GOT3 (cell line): ENCODE data around the gene CD209.
"Not testable (repeated sequence)": the region's sequence is repeated elsewhere in the genome, so short reads cannot be mapped to it uniquely, and the experiment has no call there.

ENCODE experiments used
- DNase-seq: peaks from one replicate; lab custom pipeline; 2025; ENCODE audit warnings: mixed read lengths; lab: John Stamatoyannopoulos, UW

CD209 gene

GRCh38 chr19:7769171-7769570, 21.8 kb upstream of the CD209 start:
- no peak for DNase-seq

- DNase-seq, result no peak
Observed at GRCh38 chr19:7767487-7767886, 20.2 kb upstream of the CD209 start.

- no peak for DNase-seq
Observed at GRCh38 chr19:7766535-7766934, 19.2 kb upstream of the CD209 start.

GRCh38 chr19:7765043-7765442, 17.7 kb upstream of the CD209 start:
- DNase-seq, result not testable (repeated sequence)

- DNase-seq, result not testable (repeated sequence)
Observed at GRCh38 chr19:7764157-7764556, 16.8 kb upstream of the CD209 start.

GRCh38 chr19:7763696-7764095, 16.4 kb upstream of the CD209 start:
- no peak for DNase-seq

- DNase-seq, result no peak
Observed at GRCh38 chr19:7762719-7763293, 15.5 kb upstream of the CD209 start, which contains the start of gene CLEC4M. Gene CLEC4M (plus strand): TSS chr19:7763243. CDS start chr19:7763267, 24 bp downstream.

- DNase-seq, result no peak
Observed at GRCh38 chr19:7759156-7759555, 11.8 kb upstream of the CD209 start.

GRCh38 chr19:7757358-7757757, 10.0 kb upstream of the CD209 start:
- no peak for DNase-seq

GRCh38 chr19:7756258-7756657, 8.9 kb upstream of the CD209 start:
- DNase-seq, result no peak

GRCh38 chr19:7751157-7751783, 3.9 kb upstream of the CD209 start:
- DNase-seq, result no peak

- no peak for DNase-seq
Observed at GRCh38 chr19:7748756-7749155, 1.4 kb upstream of the CD209 start.

GRCh38 chr19:7748171-7748570, 837 bp upstream of the CD209 start:
- DNase-seq, result no peak

GRCh38 chr19:7746306-7746705, 1.0 kb downstream of the CD209 start:
- DNase-seq, result not testable (repeated sequence)

- no peak for DNase-seq
Observed at GRCh38 chr19:7744871-7745650, 2.3 kb downstream of the CD209 start.

- no peak for DNase-seq
Observed at GRCh38 chr19:7744199-7744786, 3.0 kb downstream of the CD209 start.

GRCh38 chr19:7743425-7743841, 3.9 kb downstream of the CD209 start:
- no peak for DNase-seq

- DNase-seq, result no peak
Observed at GRCh38 chr19:7742991-7743390, 4.3 kb downstream of the CD209 start.

GRCh38 chr19:7742575-7742974, 4.8 kb downstream of the CD209 start:
- DNase-seq, result no peak

GRCh38 chr19:7740682-7741054, 6.7 kb downstream of the CD209 start:
- no peak for DNase-seq

GRCh38 chr19:7739801-7740681, 7.3 kb downstream of the CD209 start:
- DNase-seq, result no peak
